Fibroblast of lung (primary cell): ENCODE measurements around the gene MYPN. TPM values are rescaled to one million over a fixed set of nuclear protein-coding genes. Genes with fewer than 3 reads are reported as not detected.
A peak's percentile ranks its signal among the peaks of the same experiment; 100 is the strongest.

Source experiments
- DNase-seq, 2 donors: peaks; one replicate each; pipeline versions ENCODE4 v3.0.0 to v3.0.0-alpha.2; 2010; ENCODE audit warnings: low read depth in 2 of 2
- H2AFZ ChIP-seq: 2 replicates; pipeline ENCODE4 v1.5.1; 2012; ENCODE audit warnings: low read length, control low read depth, inconsistent platforms
- H3K27ac ChIP-seq: 2 replicates; pipeline ENCODE4 v1.5.1; 2011; ENCODE audit warnings: low read length, control low read depth; ENCODE audit not compliant: insufficient read depth
- H3K27me3 ChIP-seq: 2 replicates; pipeline ENCODE4 v1.5.1; 2011; ENCODE audit warnings: mild to moderate bottlenecking, low read length; ENCODE audit not compliant: control insufficient read depth, insufficient read depth
- H3K36me3 ChIP-seq: 2 replicates; pipeline ENCODE4 v1.5.1; 2011; ENCODE audit warnings: low read length; ENCODE audit not compliant: control insufficient read depth, insufficient read depth
- H3K4me1 ChIP-seq: 2 replicates; pipeline ENCODE4 v1.5.1; 2011; ENCODE audit warnings: low read length; ENCODE audit not compliant: control insufficient read depth, insufficient read depth; ENCODE audit errors: extremely low read depth
- H3K4me2 ChIP-seq: 2 replicates; pipeline ENCODE4 v1.5.1; 2011; ENCODE audit warnings: low read length, control low read depth; ENCODE audit not compliant: insufficient read depth; ENCODE audit errors: extremely low read depth
- H3K4me3 ChIP-seq, 4 experiments: fragments of 200-600 bp in 1 of 4; sonication (generic) in 1 of 4; replicated peaks in 1 of 4; 2 replicates each; pipeline ENCODE4 v1.5.1; 2011 to 2016; ENCODE audit warnings: low read length in 4 of 4, low read depth in 3 of 4, mild to moderate bottlenecking in 3 of 4, control low read depth in 2 of 4, inconsistent platforms in 1 of 4, mixed read lengths in 1 of 4; ENCODE audit not compliant: insufficient read depth in 1 of 4; ENCODE audit errors: control extremely low read depth in 1 of 4
- H3K79me2 ChIP-seq: 2 replicates; pipeline ENCODE4 v1.5.1; 2012; ENCODE audit warnings: mild to moderate bottlenecking, low read length, inconsistent platforms; ENCODE audit not compliant: control insufficient read depth, insufficient read depth
- H3K9ac ChIP-seq: 2 replicates; pipeline ENCODE4 v1.5.1; 2011; ENCODE audit warnings: mild to moderate bottlenecking, low read length, control low read depth; ENCODE audit not compliant: insufficient read depth
- H3K9me3 ChIP-seq: 2 replicates; pipeline ENCODE4 v1.5.1; 2012; ENCODE audit warnings: low read depth, low read length; ENCODE audit not compliant: control insufficient read depth, insufficient read depth
- H4K20me1 ChIP-seq: 2 replicates; pipeline ENCODE4 v1.5.1; 2011; ENCODE audit warnings: low read length; ENCODE audit not compliant: control insufficient read depth, insufficient read depth; ENCODE audit errors: extremely low read depth
- EZH2 ChIP-seq: IDR thresholded peaks from 2 replicates; pipeline ENCODE4 v1.5.1; 2012; ENCODE audit warnings: low read length, control low read depth, mild to moderate bottlenecking; ENCODE audit errors: missing control alignments
- polyA plus RNA-seq, 2 donors: library from polyadenylated mRNA; depleted of rRNA in 1 of 2; stranded (reverse) in 1 of 2; unstranded in 1 of 2; fragments of >200 nt; gene quantifications; 2 replicates each; pipeline ENCODE4 v1.2.1, GENCODE V29; 2011 to 2012; ENCODE audit warnings: missing spikeins in 1 of 2
- total RNA-seq: library from RNA; depleted of rRNA; stranded (reverse); fragments of >200 nt; gene quantifications from 2 replicates; pipeline ENCODE4 v1.2.1, GENCODE V29; 2014
- TF ChIP-seq, protein P1 (sequence below), 2 donors: IDR thresholded peaks in 1 of 2; conservative IDR thresholded peaks in 1 of 2; 1 replicate in 1 of 2; 2 replicates in 1 of 2; pipeline ENCODE4 v1.5.1; 2011 to 2012; ENCODE audit warnings: low read length in 2 of 2, control low read depth in 1 of 2, inconsistent platforms in 1 of 2, low read depth in 1 of 2, mild to moderate bottlenecking in 1 of 2

Gene MYPN
- total and polyA plus RNA-seq, 2 donors (not counting 1 experiment from before 2014, with no cell fraction given): 0.77 to 1.2 TPM

DNA sequence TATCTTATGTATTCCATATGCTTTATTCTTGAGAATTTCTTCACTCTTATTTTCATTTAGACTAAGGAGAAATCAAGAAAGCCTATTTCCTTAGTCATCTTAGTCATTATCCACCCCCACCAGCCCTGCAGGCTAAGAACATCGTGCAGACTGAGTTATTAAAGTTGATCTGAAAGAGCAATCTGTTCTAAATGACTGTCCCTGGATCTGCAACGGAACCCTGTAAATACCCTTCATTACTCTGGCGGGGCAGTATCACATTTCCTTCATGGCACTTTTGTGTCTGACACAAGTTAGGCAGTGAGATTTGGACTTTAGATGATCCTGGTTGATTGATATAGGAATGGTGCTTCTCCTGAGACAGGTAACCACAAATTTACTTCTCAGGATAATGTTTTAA, 3.5 kb upstream of the MYPN start:
- H4K20me1 ChIP-seq: no peaks in the 10 kb centered on the region
- no peak overlapping the region for H3K4me3 ChIP-seq
- H3K4me2 ChIP-seq: no peak overlapping the region
- peak overlapping the region; percentile 2 for H3K27ac ChIP-seq
- H3K27me3 ChIP-seq: no peaks in the 10 kb centered on the region
- DNase-seq: peak; percentile 28 to 75
- TF ChIP-seq, protein P1, sequence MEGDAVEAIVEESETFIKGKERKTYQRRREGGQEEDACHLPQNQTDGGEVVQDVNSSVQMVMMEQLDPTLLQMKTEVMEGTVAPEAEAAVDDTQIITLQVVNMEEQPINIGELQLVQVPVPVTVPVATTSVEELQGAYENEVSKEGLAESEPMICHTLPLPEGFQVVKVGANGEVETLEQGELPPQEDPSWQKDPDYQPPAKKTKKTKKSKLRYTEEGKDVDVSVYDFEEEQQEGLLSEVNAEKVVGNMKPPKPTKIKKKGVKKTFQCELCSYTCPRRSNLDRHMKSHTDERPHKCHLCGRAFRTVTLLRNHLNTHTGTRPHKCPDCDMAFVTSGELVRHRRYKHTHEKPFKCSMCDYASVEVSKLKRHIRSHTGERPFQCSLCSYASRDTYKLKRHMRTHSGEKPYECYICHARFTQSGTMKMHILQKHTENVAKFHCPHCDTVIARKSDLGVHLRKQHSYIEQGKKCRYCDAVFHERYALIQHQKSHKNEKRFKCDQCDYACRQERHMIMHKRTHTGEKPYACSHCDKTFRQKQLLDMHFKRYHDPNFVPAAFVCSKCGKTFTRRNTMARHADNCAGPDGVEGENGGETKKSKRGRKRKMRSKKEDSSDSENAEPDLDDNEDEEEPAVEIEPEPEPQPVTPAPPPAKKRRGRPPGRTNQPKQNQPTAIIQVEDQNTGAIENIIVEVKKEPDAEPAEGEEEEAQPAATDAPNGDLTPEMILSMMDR (conservative IDR thresholded peaks at IDR 0.05 in 1 of 2, IDR thresholded peaks at IDR 0.05 in 1 of 2; ENCODE audit: low read depth in 1 of 2, low read length in 2 of 2): no peak
- TF ChIP-seq EZH2: no peak
- no peak overlapping the region for H3K9ac ChIP-seq
- H3K36me3 ChIP-seq: no peaks in the 10 kb centered on the region
- no peaks in the 10 kb centered on the region for H3K9me3 ChIP-seq
- no peak overlapping the region for H2AFZ ChIP-seq
- H3K79me2 ChIP-seq: no peaks in the 10 kb centered on the region
- peaks cover 16% of the 10 kb centered on the region for H3K4me1 ChIP-seq

DNA sequence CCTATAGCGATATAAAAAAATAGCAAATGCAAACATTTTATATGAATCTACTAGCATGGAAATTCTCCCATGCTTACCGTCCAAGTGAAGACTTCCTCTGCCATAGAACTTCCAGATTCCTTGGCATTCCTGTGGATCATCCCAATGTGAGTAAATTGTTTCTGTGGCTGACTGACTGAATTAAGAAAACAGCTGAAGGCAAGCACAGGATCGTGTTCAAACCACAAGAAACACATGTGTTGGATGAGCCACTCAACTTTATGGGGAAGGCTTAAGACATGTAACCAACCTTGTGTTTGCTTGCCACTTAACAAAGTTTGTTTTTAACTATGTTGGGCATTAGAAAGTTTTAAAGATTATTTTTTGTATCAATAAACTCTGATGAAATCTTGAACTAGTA, 2.6 kb upstream of the MYPN start:
- no peaks in the 10 kb centered on the region for H4K20me1 ChIP-seq
- DNase-seq: peak; percentile 74 to 98
- H2AFZ ChIP-seq: no peak overlapping the region
- no peaks in the 10 kb centered on the region for H3K9me3 ChIP-seq
- no peaks in the 10 kb centered on the region for H3K79me2 ChIP-seq
- peak overlapping the region; percentile 28 for H3K27ac ChIP-seq
- H3K27me3 ChIP-seq: no peaks in the 10 kb centered on the region
- peak overlapping the region; percentile 23 for H3K4me2 ChIP-seq
- H3K36me3 ChIP-seq: no peaks in the 10 kb centered on the region
- TF ChIP-seq, protein P1 (conservative IDR thresholded peaks at IDR 0.05 in 1 of 2, IDR thresholded peaks at IDR 0.05 in 1 of 2; ENCODE audit: low read depth in 1 of 2, low read length in 2 of 2): no peak
- TF ChIP-seq EZH2: no peak
- no peak overlapping the region for H3K4me3 ChIP-seq
- H3K9ac ChIP-seq: no peak overlapping the region
- peaks cover 16% of the 10 kb centered on the region for H3K4me1 ChIP-seq

DNA sequence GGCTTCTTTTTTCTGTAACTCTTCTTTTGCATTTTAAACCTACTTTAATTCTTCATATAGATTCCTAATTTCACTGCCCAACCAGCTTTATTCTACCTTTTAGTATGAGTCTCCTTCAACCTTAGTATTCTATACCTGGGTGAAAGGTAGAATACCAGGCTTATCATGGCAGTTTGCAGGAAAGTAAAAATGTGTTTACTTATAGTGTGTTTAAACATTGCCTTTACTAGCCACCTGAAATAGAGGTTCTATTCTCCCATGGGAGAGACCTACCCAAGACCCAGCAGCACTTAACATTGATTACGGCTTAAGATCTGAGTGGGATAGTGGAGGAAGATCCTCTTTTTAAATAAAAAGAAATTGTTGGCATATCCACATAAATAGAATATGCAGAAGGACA, 1.6 kb upstream of the MYPN start:
- Histone ChIP-seq H3K27me3 (no peaks in the 10 kb centered on the region), H4K20me1 (no peaks in the 10 kb centered on the region), H3K9ac (no peak overlapping the region), H3K36me3 (no peaks in the 10 kb centered on the region), H3K79me2 (no peaks in the 10 kb centered on the region), H3K27ac (no peak overlapping the region), H3K4me3 (no peak overlapping the region), H3K4me1 (peaks cover 16% of the 10 kb centered on the region), H3K4me2 (no peak overlapping the region), H3K9me3 (no peaks in the 10 kb centered on the region), H2AFZ (no peak overlapping the region)
- DNase-seq: no peak
- TF ChIP-seq, protein P1 (conservative IDR thresholded peaks at IDR 0.05 in 1 of 2, IDR thresholded peaks at IDR 0.05 in 1 of 2; ENCODE audit: low read depth in 1 of 2, low read length in 2 of 2): no peak
- no peak for TF ChIP-seq EZH2
